ENCODE data around the gene NRCAM. TPM values are rescaled to one million over a fixed set of nuclear protein-coding genes. Genes with fewer than 3 reads are reported as not detected.

The NRCAM gene
- total and polyA plus RNA-seq, 3 experiments from 2014 or later = 0.27 to 1.1 (median 0.74) TPM

- no peaks in the 10 kb centered on the region for H3K4me1 ChIP-seq (ENCODE audit: insufficient read depth, low read length)
- no peaks in the 10 kb centered on the region for H3K9me3 ChIP-seq (ENCODE audit: low read length)
- Mint-ChIP-seq H3K9me3 (no peaks in the 10 kb centered on the region), H3K27ac (no peak overlapping the region), H3K27me3 (peaks cover 0 to 3% of the 10 kb centered on the region in 2 donors), H3K36me3 (peaks cover 0 to 3% (median 0%) of the 10 kb centered on the region in 3 donors), H3K4me3 (no peak overlapping the region), H3K4me1 (peaks cover 0 to 4% (median 0%) of the 10 kb centered on the region in 3 donors)
- no peaks in the 10 kb centered on the region for H3K36me3 ChIP-seq (ENCODE audit: insufficient read depth, low read length)
- DNase-seq = no peak
- no peak overlapping the region for H3K4me3 ChIP-seq (ENCODE audit: low read length)
- ChIA-PET CTCF (no interaction called here), POLR2A (interaction anchor here (0.5 kb wide), 1 partner anchor 1346 kb away, joined by 4 read pairs; no protein-coding TSS in a partner anchor)
- no peaks in the 10 kb centered on the region for H3K27me3 ChIP-seq (ENCODE audit: insufficient read depth, low read length, poor library complexity, severe bottlenecking)
- no peak overlapping the region for H3K27ac ChIP-seq (ENCODE audit: low read depth, low read length)
Observed at GRCh38 chr7:108324053-108325038, 131.9 kb downstream of the NRCAM start.

- no peak overlapping the region for H3K4me3 ChIP-seq (ENCODE audit: low read length)
- Mint-ChIP-seq H3K4me1 (peaks cover 0 to 4% (median 0%) of the 10 kb centered on the region in 3 donors), H3K9me3 (no peaks in the 10 kb centered on the region), H3K4me3 (no peak overlapping the region), H3K27ac (no peak overlapping the region), H3K27me3 (peaks cover 0 to 3% of the 10 kb centered on the region in 2 donors), H3K36me3 (peaks cover 0 to 3% (median 0%) of the 10 kb centered on the region in 3 donors)
- H3K36me3 ChIP-seq (ENCODE audit: insufficient read depth, low read length) = no peaks in the 10 kb centered on the region
- H3K27ac ChIP-seq (ENCODE audit: low read depth, low read length) = no peak overlapping the region
- H3K9me3 ChIP-seq (ENCODE audit: low read length) = no peaks in the 10 kb centered on the region
- no peaks in the 10 kb centered on the region for H3K4me1 ChIP-seq (ENCODE audit: insufficient read depth, low read length)
- no peak for DNase-seq
- ChIA-PET CTCF (no interaction called here), POLR2A (no interaction called here)
- no peaks in the 10 kb centered on the region for H3K27me3 ChIP-seq (ENCODE audit: insufficient read depth, low read length, poor library complexity, severe bottlenecking)
Observed at GRCh38 chr7:108322925-108323832, 133.1 kb downstream of the NRCAM start.

- Histone ChIP-seq H3K27ac (ENCODE audit: low read depth, low read length) (no peak overlapping the region), H3K4me1 (ENCODE audit: insufficient read depth, low read length) (no peaks in the 10 kb centered on the region), H3K27me3 (ENCODE audit: insufficient read depth, low read length, poor library complexity, severe bottlenecking) (no peaks in the 10 kb centered on the region), H3K9me3 (ENCODE audit: low read length) (no peaks in the 10 kb centered on the region), H3K36me3 (ENCODE audit: insufficient read depth, low read length) (no peaks in the 10 kb centered on the region), H3K4me3 (ENCODE audit: low read length) (no peak overlapping the region)
- H3K9me3 Mint-ChIP-seq = no peaks in the 10 kb centered on the region
- DNase-seq = no peak
- peaks cover 0 to 3% (median 0%) of the 10 kb centered on the region in 3 donors for H3K36me3 Mint-ChIP-seq
- CTCF ChIA-PET = no interaction called here
- peaks cover 0 to 3% of the 10 kb centered on the region in 2 donors for H3K27me3 Mint-ChIP-seq
- no peak overlapping the region for H3K27ac Mint-ChIP-seq
- H3K4me1 Mint-ChIP-seq = no peaks in the 10 kb centered on the region
- H3K4me3 Mint-ChIP-seq = no peak overlapping the region
- POLR2A ChIA-PET = no interaction called here
Observed at GRCh38 chr7:108322046-108322445, 134.2 kb downstream of the NRCAM start.

- Histone ChIP-seq H3K27ac (ENCODE audit: low read depth, low read length) (no peak overlapping the region), H3K9me3 (ENCODE audit: low read length) (no peaks in the 10 kb centered on the region), H3K27me3 (ENCODE audit: insufficient read depth, low read length, poor library complexity, severe bottlenecking) (no peaks in the 10 kb centered on the region), H3K4me3 (ENCODE audit: low read length) (no peak overlapping the region), H3K36me3 (ENCODE audit: insufficient read depth, low read length) (no peaks in the 10 kb centered on the region), H3K4me1 (ENCODE audit: insufficient read depth, low read length) (no peaks in the 10 kb centered on the region)
- no peak for DNase-seq
- peaks cover 0 to 3% of the 10 kb centered on the region in 2 donors for H3K27me3 Mint-ChIP-seq
- ChIA-PET CTCF (no interaction called here), POLR2A (no interaction called here)
- H3K36me3 Mint-ChIP-seq = peaks cover 0 to 3% (median 0%) of the 10 kb centered on the region in 3 donors
- no peaks in the 10 kb centered on the region for H3K9me3 Mint-ChIP-seq
- no peaks in the 10 kb centered on the region for H3K4me1 Mint-ChIP-seq
- H3K27ac Mint-ChIP-seq = no peak overlapping the region
- H3K4me3 Mint-ChIP-seq = no peak overlapping the region
Observed at GRCh38 chr7:108321359-108321758, 134.9 kb downstream of the NRCAM start.

GRCh38 chr7:108316708-108317107 lies 139.5 kb downstream of the NRCAM start:
- no peak overlapping the region for H3K4me3 ChIP-seq (ENCODE audit: low read length)
- Mint-ChIP-seq H3K27me3 (no peaks in the 10 kb centered on the region), H3K9me3 (no peaks in the 10 kb centered on the region), H3K27ac (no peak overlapping the region), H3K36me3 (peaks cover 0 to 3% (median 0%) of the 10 kb centered on the region in 3 donors), H3K4me3 (no peak overlapping the region), H3K4me1 (no peaks in the 10 kb centered on the region)
- ChIA-PET CTCF (no interaction called here), POLR2A (no interaction called here)
- H3K9me3 ChIP-seq (ENCODE audit: low read length) = no peaks in the 10 kb centered on the region
- H3K4me1 ChIP-seq (ENCODE audit: insufficient read depth, low read length) = no peaks in the 10 kb centered on the region
- H3K27ac ChIP-seq (ENCODE audit: low read depth, low read length) = no peak overlapping the region
- DNase-seq = no peak
- H3K27me3 ChIP-seq (ENCODE audit: insufficient read depth, low read length, poor library complexity, severe bottlenecking) = no peaks in the 10 kb centered on the region
- no peaks in the 10 kb centered on the region for H3K36me3 ChIP-seq (ENCODE audit: insufficient read depth, low read length)

- Mint-ChIP-seq H3K4me1 (no peaks in the 10 kb centered on the region), H3K36me3 (peaks cover 0 to 1% (median 0%) of the 10 kb centered on the region in 3 donors), H3K9me3 (no peaks in the 10 kb centered on the region), H3K4me3 (no peak overlapping the region), H3K27me3 (no peaks in the 10 kb centered on the region), H3K27ac (no peak overlapping the region)
- Histone ChIP-seq H3K4me3 (ENCODE audit: low read length) (no peak overlapping the region), H3K36me3 (ENCODE audit: insufficient read depth, low read length) (no peaks in the 10 kb centered on the region), H3K27me3 (ENCODE audit: insufficient read depth, low read length, poor library complexity, severe bottlenecking) (no peaks in the 10 kb centered on the region), H3K4me1 (ENCODE audit: insufficient read depth, low read length) (no peaks in the 10 kb centered on the region), H3K9me3 (ENCODE audit: low read length) (no peaks in the 10 kb centered on the region), H3K27ac (ENCODE audit: low read depth, low read length) (no peak overlapping the region)
- no peak for DNase-seq
- ChIA-PET CTCF (no interaction called here), POLR2A (no interaction called here)
Observed at GRCh38 chr7:108314551-108314950, 141.7 kb downstream of the NRCAM start.

GRCh38 chr7:108314049-108314448 lies 142.2 kb downstream of the NRCAM start:
- Mint-ChIP-seq H3K27ac (no peak overlapping the region), H3K9me3 (no peaks in the 10 kb centered on the region), H3K36me3 (no peaks in the 10 kb centered on the region), H3K27me3 (no peaks in the 10 kb centered on the region), H3K4me1 (no peaks in the 10 kb centered on the region), H3K4me3 (no peak overlapping the region)
- H3K27ac ChIP-seq (ENCODE audit: low read depth, low read length) = no peak overlapping the region
- ChIA-PET CTCF (no interaction called here), POLR2A (no interaction called here)
- DNase-seq = no peak
- H3K4me1 ChIP-seq (ENCODE audit: insufficient read depth, low read length) = no peaks in the 10 kb centered on the region
- no peak overlapping the region for H3K4me3 ChIP-seq (ENCODE audit: low read length)
- no peaks in the 10 kb centered on the region for H3K27me3 ChIP-seq (ENCODE audit: insufficient read depth, low read length, poor library complexity, severe bottlenecking)
- no peaks in the 10 kb centered on the region for H3K9me3 ChIP-seq (ENCODE audit: low read length)
- H3K36me3 ChIP-seq (ENCODE audit: insufficient read depth, low read length) = no peaks in the 10 kb centered on the region

- POLR2A ChIA-PET = no interaction called here
- no peak overlapping the region for H3K27ac Mint-ChIP-seq
- H3K27me3 ChIP-seq (ENCODE audit: insufficient read depth, low read length, poor library complexity, severe bottlenecking) = no peaks in the 10 kb centered on the region
- CTCF ChIA-PET = no interaction called here
- DNase-seq = no peak
- no peaks in the 10 kb centered on the region for H3K36me3 Mint-ChIP-seq
- no peaks in the 10 kb centered on the region for H3K4me1 Mint-ChIP-seq
- no peak overlapping the region for H3K27ac ChIP-seq (ENCODE audit: low read depth, low read length)
- no peak overlapping the region for H3K4me3 Mint-ChIP-seq
- no peaks in the 10 kb centered on the region for H3K27me3 Mint-ChIP-seq
- H3K9me3 Mint-ChIP-seq = no peaks in the 10 kb centered on the region
- H3K4me1 ChIP-seq (ENCODE audit: insufficient read depth, low read length) = no peaks in the 10 kb centered on the region
- H3K36me3 ChIP-seq (ENCODE audit: insufficient read depth, low read length) = no peaks in the 10 kb centered on the region
- H3K4me3 ChIP-seq (ENCODE audit: low read length) = no peak overlapping the region
- H3K9me3 ChIP-seq (ENCODE audit: low read length) = no peaks in the 10 kb centered on the region
Observed at GRCh38 chr7:108313086-108313485, 143.2 kb downstream of the NRCAM start.

Measured in CD8-positive, alpha-beta memory T cell (primary cell).